Activated CD4-positive, alpha-beta T cell treated with anti-CD3 and anti-CD28 coated beads, Interleukin-2, amount 10 ng/mL, durations not matched to agents 7 days and 5 days (primary cell): ENCODE results near the gene OR4C45. TPM values are rescaled to one million over a fixed set of nuclear protein-coding genes. Genes with fewer than 3 reads are reported as not detected.
"Not testable (repeated sequence)": the region's sequence is repeated elsewhere in the genome, so short reads cannot be mapped to it uniquely, and the experiment has no call there.

Experiments
- CTCF ChIA-PET: fragments of 350-600 bp; sonication (Branson Sonifier 250); formaldehyde crosslinking; loops from one replicate; lab custom pipeline; 2021; ENCODE audit warnings: antibody characterized with exemption; lab: Charles Lee
- POLR2A ChIA-PET: fragments of 350-600 bp; sonication (Branson Sonifier 250); formaldehyde crosslinking; loops from one replicate; lab custom pipeline; 2021; ENCODE audit warnings: antibody characterized with exemption; lab: Charles Lee
- DNase-seq: peaks from one replicate; pipeline ENCODE4 v3.0.0-alpha.2; 2020
- H3K27ac Mint-ChIP-seq: one replicate; pipeline ENCODE4 v1.8.0; 2021; ENCODE audit warnings: mild to moderate bottlenecking, moderate library complexity, mixed read lengths
- H3K27me3 Mint-ChIP-seq: one replicate; pipeline ENCODE4 v1.8.0; 2021; ENCODE audit warnings: mixed read lengths
- H3K36me3 Mint-ChIP-seq: one replicate; pipeline ENCODE4 v1.8.0; 2021; ENCODE audit warnings: low read depth, mixed read lengths
- H3K4me1 Mint-ChIP-seq: one replicate; pipeline ENCODE4 v1.8.0; 2021; ENCODE audit warnings: mixed read lengths
- H3K4me3 Mint-ChIP-seq: one replicate; pipeline ENCODE4 v1.8.0; 2021; ENCODE audit warnings: mild to moderate bottlenecking, moderate library complexity, mixed read lengths
- H3K9me3 Mint-ChIP-seq: one replicate; pipeline ENCODE4 v1.8.0; 2021; ENCODE audit warnings: mixed read lengths
- total RNA-seq, 2 experiments: library from RNA; stranded (reverse); gene quantifications; one replicate each; pipeline ENCODE4 v1.2.3, GENCODE V29; 2021

Gene OR4C45
- total RNA-seq, result not detected

DNA sequence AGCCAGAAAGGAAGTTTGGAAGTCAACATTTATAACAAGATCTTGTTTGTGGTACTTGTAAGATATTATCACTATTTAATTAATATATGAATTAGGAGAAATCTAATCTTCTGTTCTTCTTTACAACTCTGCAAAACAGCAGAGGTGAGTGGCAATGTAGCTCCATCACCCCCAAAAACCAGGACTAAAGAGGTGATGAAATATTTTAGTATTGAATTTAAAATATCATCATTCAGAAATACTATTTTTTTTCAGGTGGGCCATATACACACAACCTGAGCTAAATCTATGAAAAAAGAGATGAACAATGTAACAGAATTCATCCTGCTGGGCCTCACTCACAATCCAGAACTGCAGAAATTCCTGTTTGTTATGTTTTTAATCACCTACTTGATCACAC is at the start of gene OR4C45:
OR4C45 (plus strand) TSS at position 301 of the 400 bp plus-strand sequence.
- Mint-ChIP-seq H3K9me3 (peaks cover 17% of the 10 kb centered on the region), H3K36me3 (no peaks in the 10 kb centered on the region), H3K4me1 (no peaks in the 10 kb centered on the region), H3K4me3 (no peak within 1 kb of the TSS), H3K27me3 (no peaks in the 10 kb centered on the region), H3K27ac (no peak within 1 kb of the TSS)
- no peak for DNase-seq
- CTCF ChIA-PET, result no interaction called here
- POLR2A ChIA-PET, result no interaction called here

DNA sequence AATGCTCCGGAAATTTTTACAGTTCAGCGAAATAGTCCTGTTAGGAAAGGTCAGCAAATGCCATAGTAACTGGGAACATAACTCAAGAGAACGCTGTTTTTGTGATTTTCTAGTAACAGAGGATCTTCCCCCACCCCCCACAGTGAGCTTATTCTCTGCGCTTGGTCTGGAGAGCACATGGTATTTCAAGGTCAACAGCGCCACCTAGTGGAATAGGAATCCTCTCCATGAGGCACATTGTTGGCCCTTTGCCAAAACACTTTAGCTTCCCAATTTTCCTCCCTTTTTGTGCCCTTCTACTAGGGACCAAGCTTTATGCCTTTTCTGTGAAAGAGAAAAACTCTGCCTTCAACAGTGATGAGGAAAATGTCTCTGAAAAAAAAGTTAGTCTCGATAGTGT is 37.1 kb upstream of the OR4C45 start:
- CTCF ChIA-PET, result no interaction called here
- POLR2A ChIA-PET, result no interaction called here

DNA sequence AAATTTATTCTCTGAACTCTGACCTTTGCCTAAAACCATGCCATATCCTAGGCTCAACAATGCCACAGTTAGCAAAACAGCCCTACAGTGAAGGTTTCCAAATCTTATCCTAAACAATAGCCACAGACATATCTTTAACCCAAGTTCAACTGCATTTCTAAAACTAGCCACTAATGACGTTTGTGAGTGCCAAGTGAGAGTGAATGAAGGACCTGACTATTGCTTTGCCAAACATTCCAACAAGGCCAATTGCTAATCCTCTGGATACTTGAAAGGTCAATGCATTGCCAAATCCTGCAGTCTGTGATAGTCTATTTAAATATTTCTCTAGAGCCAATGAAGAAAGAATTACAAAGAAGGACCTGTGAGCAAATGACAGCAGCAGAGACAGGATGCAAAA is 2.5 kb upstream of the OR4C45 start:
- POLR2A ChIA-PET, result no interaction called here
- CTCF ChIA-PET, result no interaction called here
- H3K27me3 Mint-ChIP-seq, result no peaks in the 10 kb centered on the region
- H3K9me3 Mint-ChIP-seq, result peaks cover 22% of the 10 kb centered on the region
- H3K4me1 Mint-ChIP-seq, result no peaks in the 10 kb centered on the region
- no peak overlapping the region for H3K27ac Mint-ChIP-seq
- no peak overlapping the region for H3K4me3 Mint-ChIP-seq
- DNase-seq, result no peak
- H3K36me3 Mint-ChIP-seq, result no peaks in the 10 kb centered on the region

More for the DNA sequence above, 37.1 kb upstream of the OR4C45 start:
- Mint-ChIP-seq H3K9me3 (peaks cover 8% of the 10 kb centered on the region), H3K4me3 (no peak overlapping the region), H3K27ac (no peak overlapping the region), H3K36me3 (no peaks in the 10 kb centered on the region), H3K27me3 (no peaks in the 10 kb centered on the region), H3K4me1 (no peaks in the 10 kb centered on the region)
- peak; percentile 50 for DNase-seq

DNA sequence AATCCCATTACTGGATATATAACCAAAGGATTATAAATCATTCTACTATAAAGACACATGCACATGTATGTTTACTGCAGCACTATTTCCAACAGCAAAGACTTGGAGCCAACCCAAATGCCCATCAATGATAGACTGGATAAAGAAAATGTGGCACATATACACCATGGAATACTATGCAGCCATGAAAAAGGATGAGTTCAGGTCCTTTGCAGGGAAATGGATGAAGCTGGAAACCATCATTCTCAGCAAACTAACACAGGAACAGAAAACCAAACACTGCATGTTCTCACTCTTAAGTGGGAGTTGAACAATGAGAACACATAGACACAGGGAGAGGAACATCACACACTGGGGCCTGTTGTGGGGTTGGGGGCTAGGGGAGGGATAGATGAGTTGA is 3.6 kb downstream of the OR4C45 start:
- CTCF ChIA-PET, POLR2A ChIA-PET, H3K36me3 Mint-ChIP-seq: not testable (repeated sequence)

DNA sequence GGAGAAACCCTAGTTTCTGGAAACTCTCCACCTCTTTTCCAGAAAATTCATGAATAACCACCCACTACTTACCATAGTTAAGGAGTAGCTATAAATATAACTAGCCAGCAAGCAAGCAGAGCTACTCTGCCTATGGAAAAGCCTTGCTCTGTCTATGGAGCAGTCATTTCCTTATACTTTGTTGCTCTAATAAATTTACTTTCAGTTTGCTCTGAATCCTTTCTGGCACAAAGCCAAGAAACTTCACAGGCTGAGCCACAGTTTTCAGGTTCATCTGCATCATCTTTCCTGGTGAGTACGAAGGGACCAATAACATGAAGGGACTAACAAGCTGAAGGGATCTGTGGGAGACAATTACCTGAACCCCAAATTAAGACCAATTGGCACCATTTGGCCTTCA is 4.6 kb downstream of the OR4C45 start:
- ChIA-PET POLR2A (no interaction called here), CTCF (no interaction called here)
- Mint-ChIP-seq H3K9me3 (peaks cover 14% of the 10 kb centered on the region), H3K4me1 (no peaks in the 10 kb centered on the region), H3K27ac (no peak overlapping the region), H3K36me3 (no peaks in the 10 kb centered on the region), H3K4me3 (no peak overlapping the region), H3K27me3 (no peaks in the 10 kb centered on the region)
- no peak for DNase-seq

More for the DNA sequence above, 3.6 kb downstream of the OR4C45 start:
- H3K9me3 Mint-ChIP-seq, result peaks cover 14% of the 10 kb centered on the region
- DNase-seq, H3K27me3 Mint-ChIP-seq, H3K4me3 Mint-ChIP-seq, H3K4me1 Mint-ChIP-seq, H3K27ac Mint-ChIP-seq: not testable (repeated sequence)

DNA sequence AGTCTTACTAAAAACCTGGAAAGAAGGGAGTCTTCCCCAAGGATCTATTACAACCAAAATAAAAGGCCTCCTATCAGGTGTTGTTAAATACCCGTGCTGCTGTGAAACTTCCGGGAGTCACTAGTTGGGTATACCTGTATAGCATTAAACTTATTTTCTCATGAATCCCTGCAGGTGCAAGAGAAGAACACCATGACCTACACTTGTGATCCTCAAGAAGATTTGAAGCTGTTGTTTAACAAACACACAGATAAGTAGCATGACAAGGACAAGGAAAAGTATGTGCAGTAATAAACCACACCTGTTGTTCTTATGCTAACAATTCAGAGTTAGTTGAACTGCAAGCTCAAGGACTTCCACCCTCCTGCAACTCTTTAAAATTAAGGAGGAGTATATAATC is 12.0 kb downstream of the OR4C45 start:
- POLR2A ChIA-PET, result no interaction called here
- Mint-ChIP-seq H3K27me3 (no peaks in the 10 kb centered on the region), H3K4me3 (no peak overlapping the region), H3K27ac (no peak overlapping the region), H3K36me3 (no peaks in the 10 kb centered on the region), H3K4me1 (no peaks in the 10 kb centered on the region), H3K9me3 (peaks cover 3% of the 10 kb centered on the region)
- DNase-seq, result no peak
- CTCF ChIA-PET, result no interaction called here

DNA sequence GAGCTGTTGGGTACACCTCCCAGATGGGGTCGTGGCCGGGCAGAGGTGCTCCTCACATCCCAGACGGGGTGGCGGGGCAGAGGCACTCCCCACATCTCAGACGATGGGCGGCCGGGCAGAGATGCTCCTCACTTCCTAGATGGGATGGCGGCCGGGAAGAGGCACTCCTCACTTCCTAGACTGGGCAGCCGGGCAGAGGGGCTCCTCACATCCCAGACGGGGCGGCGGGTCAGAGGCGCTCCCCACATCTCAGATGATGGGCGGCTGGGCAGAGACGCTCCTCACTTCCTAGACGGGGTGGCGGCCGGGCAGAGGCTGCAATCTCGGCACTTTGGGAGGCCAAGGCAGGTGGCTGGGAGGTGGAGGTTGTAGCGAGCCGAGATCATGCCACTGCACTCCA is 30.4 kb downstream of the OR4C45 start:
- H3K36me3 Mint-ChIP-seq, CTCF ChIA-PET, H3K4me3 Mint-ChIP-seq, H3K27me3 Mint-ChIP-seq, DNase-seq, H3K4me1 Mint-ChIP-seq, H3K27ac Mint-ChIP-seq, POLR2A ChIA-PET: not testable (repeated sequence)
- peaks cover 12% of the 10 kb centered on the region for H3K9me3 Mint-ChIP-seq

DNA sequence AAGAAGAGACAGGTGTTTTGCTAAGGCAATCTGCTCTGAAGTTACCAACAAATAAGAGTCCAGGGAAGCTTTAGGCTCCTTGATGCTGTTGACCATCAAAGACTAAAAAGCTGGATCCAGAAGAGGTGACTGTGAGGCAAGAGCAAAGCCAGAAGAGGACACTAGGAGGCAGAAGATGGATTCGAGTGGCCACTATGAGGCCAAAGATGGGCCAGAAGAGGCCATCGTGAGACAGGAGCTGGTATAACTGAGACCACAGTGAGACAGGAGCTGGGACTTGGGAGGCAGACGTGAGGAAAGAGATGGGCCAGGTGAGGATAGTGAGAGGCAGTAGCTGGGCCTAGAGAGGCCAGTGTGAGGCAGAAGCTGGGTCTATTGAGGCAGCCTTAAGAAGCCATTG is 37.7 kb downstream of the OR4C45 start:
- peaks cover 32% of the 10 kb centered on the region for H3K9me3 Mint-ChIP-seq
- H3K4me3 Mint-ChIP-seq, result no peak overlapping the region
- ChIA-PET POLR2A (no interaction called here), CTCF (no interaction called here)
- H3K4me1 Mint-ChIP-seq, result no peaks in the 10 kb centered on the region
- no peak overlapping the region for H3K27ac Mint-ChIP-seq
- H3K27me3 Mint-ChIP-seq, result no peaks in the 10 kb centered on the region
- H3K36me3 Mint-ChIP-seq, result no peaks in the 10 kb centered on the region
- no peak for DNase-seq

DNA sequence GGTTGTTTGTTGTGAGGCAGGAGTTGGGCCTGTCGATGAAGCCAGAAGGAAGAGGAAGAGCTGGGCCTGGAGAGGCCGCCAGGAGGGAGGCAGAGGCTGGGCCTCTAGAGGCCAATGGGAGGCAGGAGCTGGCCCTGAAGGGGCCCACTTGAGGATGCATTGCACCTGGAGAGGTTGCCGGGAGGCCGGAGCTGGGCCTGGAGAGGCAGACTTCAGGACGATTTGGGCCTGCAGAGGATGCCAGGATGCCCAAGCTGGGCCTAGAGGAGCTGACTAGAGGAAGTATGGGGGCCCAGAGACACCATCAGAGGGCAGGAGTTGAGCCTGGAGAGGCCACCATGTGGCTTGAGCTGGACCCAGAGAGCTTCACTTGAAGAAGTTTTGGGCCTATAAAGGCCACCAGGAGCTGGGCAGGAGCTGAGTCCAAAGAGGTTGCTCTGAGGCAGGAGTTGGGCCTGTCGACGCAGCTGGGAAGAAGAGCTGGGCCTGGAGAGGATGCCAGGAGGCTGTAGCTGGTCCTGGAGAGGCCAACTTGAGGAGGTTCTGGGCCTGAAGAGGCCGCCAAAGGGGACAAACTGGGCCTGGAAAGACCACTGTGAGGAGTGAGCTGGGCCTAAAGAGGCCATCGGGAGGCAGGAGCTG is 39.0 kb downstream of the OR4C45 start:
- Mint-ChIP-seq H3K36me3 (no peaks in the 10 kb centered on the region), H3K4me1 (no peaks in the 10 kb centered on the region), H3K4me3 (no peak overlapping the region), H3K9me3 (peaks cover 39% of the 10 kb centered on the region), H3K27ac (no peak overlapping the region), H3K27me3 (no peaks in the 10 kb centered on the region)
- CTCF ChIA-PET, result no interaction called here
- POLR2A ChIA-PET, result no interaction called here
- no peak for DNase-seq

DNA sequence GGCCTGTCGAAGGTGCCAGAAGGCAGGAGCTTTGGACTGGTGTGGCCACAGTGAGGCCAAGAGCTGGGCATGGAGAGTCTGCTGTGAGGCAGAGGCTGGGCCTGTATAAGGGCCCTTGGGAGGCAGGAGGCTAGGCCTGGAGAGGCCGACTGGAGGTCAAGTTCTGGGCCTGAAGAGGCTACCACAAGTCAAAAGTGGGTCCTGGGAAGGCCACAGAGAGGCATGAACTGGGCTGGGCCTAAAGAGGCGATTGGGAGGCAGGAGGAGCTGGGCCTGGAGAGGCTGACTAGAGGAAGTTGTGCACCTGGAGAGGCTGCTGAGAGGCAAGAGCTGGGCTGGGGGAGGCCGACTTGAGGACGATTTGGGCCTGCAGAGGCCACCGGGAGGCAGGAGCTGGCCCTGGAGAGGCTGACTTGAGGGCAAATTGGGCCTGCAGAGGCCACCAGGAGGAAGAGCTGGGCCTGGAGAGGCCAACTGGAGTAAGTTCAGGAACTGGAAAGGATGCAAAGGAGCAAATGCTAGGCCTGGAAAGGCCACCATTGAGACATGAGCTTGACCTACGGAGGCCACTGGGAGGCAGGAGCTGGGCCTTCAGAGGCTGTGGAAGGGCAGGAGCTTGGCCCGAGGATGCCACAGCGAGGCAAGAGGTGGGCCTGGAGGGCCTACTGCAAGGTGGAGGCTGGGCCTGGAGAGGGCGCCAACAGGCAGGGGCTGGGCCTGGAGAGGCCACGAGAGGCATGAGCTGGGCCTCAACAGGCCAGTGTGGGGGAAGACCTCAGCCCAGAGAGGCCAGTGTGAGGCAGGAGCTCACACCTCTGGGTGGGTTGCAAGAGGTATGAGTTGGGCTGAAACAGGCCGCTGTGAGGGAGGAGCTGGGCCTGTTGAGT is 39.8 kb downstream of the OR4C45 start:
- ChIA-PET POLR2A (no interaction called here), CTCF (no interaction called here)
- Mint-ChIP-seq H3K4me1 (no peaks in the 10 kb centered on the region), H3K27ac (no peak overlapping the region), H3K36me3 (no peaks in the 10 kb centered on the region), H3K9me3 (peaks cover 47% of the 10 kb centered on the region), H3K4me3 (no peak overlapping the region), H3K27me3 (no peaks in the 10 kb centered on the region)
- DNase-seq, result no peak

DNA sequence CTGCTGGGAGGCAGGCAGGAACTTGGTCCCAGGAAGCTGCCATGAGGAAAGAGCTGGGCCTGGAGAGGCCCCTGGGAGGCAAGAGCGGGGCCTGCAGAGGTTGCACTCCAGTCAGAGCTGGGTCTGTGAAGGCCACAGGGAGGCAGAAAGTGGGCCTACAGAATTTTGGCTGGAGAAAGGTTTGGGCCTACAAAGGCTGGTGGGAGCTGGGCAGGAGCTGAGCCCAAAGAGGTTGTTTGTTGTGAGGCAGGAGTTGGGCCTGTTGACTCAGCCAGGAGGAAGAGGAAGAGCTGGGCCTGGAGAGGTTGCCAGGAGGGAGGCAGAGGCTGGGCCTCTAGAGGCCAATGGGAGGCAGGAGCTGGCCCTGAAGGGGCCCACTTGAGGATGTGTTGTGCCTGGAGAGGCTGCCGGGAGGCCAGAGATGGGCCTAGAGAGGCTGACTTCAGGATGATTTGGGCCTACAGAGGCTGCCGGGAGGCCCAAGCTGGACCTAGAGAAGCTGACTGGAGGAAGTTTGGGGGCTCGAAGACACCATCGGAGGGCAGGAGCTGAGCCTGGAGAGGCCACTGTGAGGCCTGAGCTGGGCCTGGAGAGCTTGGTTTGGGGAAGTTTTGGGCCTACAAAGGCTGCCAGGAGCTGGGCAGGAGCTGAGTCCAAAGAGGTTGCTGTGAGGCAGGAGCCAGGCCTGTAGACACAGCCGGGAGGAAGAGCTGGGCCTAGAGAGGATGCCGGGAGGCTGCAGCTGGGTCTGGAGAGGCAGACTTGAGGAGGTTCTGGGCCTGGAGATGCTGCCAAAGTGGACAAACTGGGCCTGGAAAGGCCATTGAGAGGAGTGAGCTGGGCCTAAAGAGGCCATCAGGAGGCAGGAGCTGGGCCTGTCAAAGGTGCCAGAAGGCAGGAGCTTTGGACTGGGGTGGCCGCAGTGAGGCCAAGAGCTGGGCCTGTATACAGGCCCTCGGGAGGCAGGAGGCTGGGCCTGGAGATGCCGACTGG is 40.7 kb downstream of the OR4C45 start:
- peaks cover 54% of the 10 kb centered on the region for H3K9me3 Mint-ChIP-seq
- H3K4me1 Mint-ChIP-seq, result no peaks in the 10 kb centered on the region
- H3K27me3 Mint-ChIP-seq, result no peaks in the 10 kb centered on the region
- no peak overlapping the region for H3K4me3 Mint-ChIP-seq
- no peak overlapping the region for H3K27ac Mint-ChIP-seq
- POLR2A ChIA-PET, result no interaction called here
- no peak for DNase-seq
- CTCF ChIA-PET, result no interaction called here
- H3K36me3 Mint-ChIP-seq, result no peaks in the 10 kb centered on the region

DNA sequence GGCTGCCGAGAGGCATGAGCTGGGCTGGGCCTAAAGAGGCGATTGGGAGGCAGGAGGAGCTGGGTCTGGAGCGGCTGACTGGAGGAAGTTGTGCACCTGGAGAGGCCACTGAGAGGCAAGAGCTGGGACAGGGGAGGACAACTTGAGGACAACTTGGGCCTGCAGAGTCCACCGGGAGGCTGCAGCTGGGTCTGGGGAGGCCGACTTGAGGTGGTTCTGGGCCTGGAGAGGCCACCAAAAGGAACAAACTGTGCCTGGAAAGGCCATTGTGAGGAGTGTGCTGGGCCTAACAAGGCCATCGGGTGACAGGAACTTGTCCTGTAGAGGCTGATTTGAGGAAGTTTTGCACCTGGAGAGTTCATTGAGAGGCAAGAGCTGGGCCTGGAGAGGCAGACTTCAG is 41.5 kb downstream of the OR4C45 start:
- H3K36me3 Mint-ChIP-seq, result no peaks in the 10 kb centered on the region
- no peaks in the 10 kb centered on the region for H3K27me3 Mint-ChIP-seq
- ChIA-PET CTCF (no interaction called here), POLR2A (no interaction called here)
- DNase-seq, result no peak
- no peak overlapping the region for H3K27ac Mint-ChIP-seq
- H3K4me3 Mint-ChIP-seq, result no peak overlapping the region
- H3K9me3 Mint-ChIP-seq, result peaks cover 61% of the 10 kb centered on the region
- no peaks in the 10 kb centered on the region for H3K4me1 Mint-ChIP-seq

DNA sequence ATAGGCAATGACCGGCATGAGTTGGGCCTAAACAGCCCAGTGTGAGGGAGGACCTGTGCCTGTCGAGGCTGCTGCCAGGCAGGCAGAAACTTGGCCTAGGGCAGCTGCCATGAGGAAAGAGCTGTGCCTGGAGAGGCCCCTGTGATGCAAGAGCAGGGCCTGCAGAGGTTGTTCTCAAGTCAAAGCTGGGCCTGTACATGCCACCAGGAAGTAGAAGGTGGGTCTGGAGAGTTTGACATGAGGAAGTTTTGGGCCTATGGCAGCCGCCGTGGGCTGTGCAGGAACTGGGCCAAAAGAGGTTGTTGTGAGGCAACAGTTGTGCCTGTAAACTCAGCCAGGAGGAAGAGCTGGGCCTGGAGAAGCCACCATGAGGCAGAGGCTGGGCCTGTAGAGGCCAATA is 43.2 kb downstream of the OR4C45 start:
- Mint-ChIP-seq H3K4me1 (no peaks in the 10 kb centered on the region), H3K9me3 (peaks cover 53% of the 10 kb centered on the region), H3K36me3 (no peaks in the 10 kb centered on the region), H3K4me3 (no peak overlapping the region), H3K27me3 (no peaks in the 10 kb centered on the region), H3K27ac (no peak overlapping the region)
- ChIA-PET POLR2A (no interaction called here), CTCF (no interaction called here)
- no peak for DNase-seq
